Osteoblast (primary cell): Measurements from ENCODE around the gene FRAT2. TPM values are rescaled to one million over a fixed set of nuclear protein-coding genes. Genes with fewer than 3 reads are reported as not detected.

ENCODE experiments used
- DNase-seq: peaks from one replicate; pipeline ENCODE4 v3.0.0; 2011; ENCODE audit warnings: low spot score, mixed read lengths; ENCODE audit not compliant: insufficient read length; ENCODE audit errors: missing footprints
- H2AFZ ChIP-seq: 2 replicates; pipeline ENCODE4 v1.6.0; 2011; ENCODE audit warnings: mild to moderate bottlenecking, low read length
- H3K27ac ChIP-seq: 2 replicates; pipeline ENCODE4 v1.5.1; 2011; ENCODE audit warnings: mild to moderate bottlenecking, low read depth, low read length, moderate library complexity
- H3K27me3 ChIP-seq: 2 replicates; pipeline ENCODE4 v1.6.0; 2012; ENCODE audit warnings: mild to moderate bottlenecking, control low read depth, inconsistent platforms, low read length, moderate library complexity; ENCODE audit not compliant: insufficient read depth
- H3K36me3 ChIP-seq: 2 replicates; pipeline ENCODE4 v1.5.1; 2011; ENCODE audit warnings: mild to moderate bottlenecking, low read length, control low read depth, moderate library complexity; ENCODE audit not compliant: insufficient read depth
- H3K4me1 ChIP-seq: 2 replicates; pipeline ENCODE4 v1.5.1; 2011; ENCODE audit warnings: mild to moderate bottlenecking, low read length, control low read depth, moderate library complexity; ENCODE audit not compliant: insufficient read depth
- H3K4me2 ChIP-seq: 2 replicates; pipeline ENCODE4 v1.6.0; 2011; ENCODE audit warnings: mild to moderate bottlenecking, low read length; ENCODE audit not compliant: insufficient read depth
- H3K4me3 ChIP-seq: fragments of 200-600 bp; sonication (generic); 3 replicates; pipeline ENCODE4 v1.5.1; 2012; ENCODE audit warnings: mild to moderate bottlenecking, low read length, inconsistent platforms; ENCODE audit not compliant: insufficient read depth
- H3K79me2 ChIP-seq: 2 replicates; pipeline ENCODE4 v1.6.0; 2012; ENCODE audit warnings: mild to moderate bottlenecking, low read length, control low read depth, inconsistent platforms; ENCODE audit not compliant: insufficient read depth
- H3K9me3 ChIP-seq: 2 replicates; pipeline ENCODE4 v1.5.1; 2011; ENCODE audit warnings: low read depth, low read length, control low read depth
- H4K20me1 ChIP-seq: 2 replicates; pipeline ENCODE4 v1.6.0; 2012; ENCODE audit warnings: mild to moderate bottlenecking, low read length, control low read depth; ENCODE audit not compliant: insufficient read depth
- CTCF ChIP-seq: IDR thresholded peaks from 2 replicates; pipeline ENCODE4 v1.5.1; 2011; ENCODE audit warnings: mild to moderate bottlenecking, low read depth, low read length, moderate library complexity; ENCODE audit errors: extremely low read depth
- total RNA-seq: library from RNA; depleted of rRNA; stranded (reverse); fragments of >200 nt; gene quantifications from 2 replicates; pipeline ENCODE4 v1.2.3, GENCODE V29; 2012

Gene FRAT2
- total RNA-seq, 1 donor, result 8.0 TPM

- Histone ChIP-seq H4K20me1 (no peaks in the 10 kb centered on the region), H3K4me2 (no peak overlapping the region), H3K36me3 (no peaks in the 10 kb centered on the region), H3K27ac (no peak overlapping the region), H2AFZ (no peak overlapping the region), H3K9me3 (no peaks in the 10 kb centered on the region), H3K4me1 (peaks cover 16% of the 10 kb centered on the region), H3K27me3 (peaks cover 34% of the 10 kb centered on the region), H3K79me2 (no peaks in the 10 kb centered on the region), H3K4me3 (no peak overlapping the region)
- no peak for TF ChIP-seq CTCF
- no peak for DNase-seq
These were observed 2.7 kb upstream of the FRAT2 start for GRCh38 chr10:97336942-97337831.

- no peak for DNase-seq
- no peak for TF ChIP-seq CTCF
- no peak overlapping the region for H3K4me2 ChIP-seq
These were observed 1.9 kb upstream of the FRAT2 start for GRCh38 chr10:97336446-97336845.

GRCh38 chr10:97336006-97336405 is 1.5 kb upstream of the FRAT2 start:
- TF ChIP-seq CTCF, result no peak
- no peak overlapping the region for H2AFZ ChIP-seq

More at GRCh38 chr10:97336446-97336845, 1.9 kb upstream of the FRAT2 start:
- H4K20me1 ChIP-seq, result no peaks in the 10 kb centered on the region
- H3K4me3 ChIP-seq, result no peak overlapping the region
- H3K79me2 ChIP-seq, result peaks cover 5% of the 10 kb centered on the region
- H3K4me1 ChIP-seq, result peaks cover 20% of the 10 kb centered on the region
- no peaks in the 10 kb centered on the region for H3K36me3 ChIP-seq
- no peaks in the 10 kb centered on the region for H3K9me3 ChIP-seq
- H3K27me3 ChIP-seq, result peaks cover 34% of the 10 kb centered on the region
- no peak overlapping the region for H3K27ac ChIP-seq
- no peak overlapping the region for H2AFZ ChIP-seq

GRCh38 chr10:97335188-97335619 is 675 bp upstream of the FRAT2 start:
- no peak for TF ChIP-seq CTCF
- H3K79me2 ChIP-seq, result peaks cover 10% of the 10 kb centered on the region
- no peaks in the 10 kb centered on the region for H3K36me3 ChIP-seq
- H3K9me3 ChIP-seq, result no peaks in the 10 kb centered on the region
- H4K20me1 ChIP-seq, result no peaks in the 10 kb centered on the region
- DNase-seq, result no peak
- peaks cover 34% of the 10 kb centered on the region for H3K27me3 ChIP-seq
- H3K4me1 ChIP-seq, result peaks cover 20% of the 10 kb centered on the region
- no peak overlapping the region for H3K27ac ChIP-seq
- H3K4me3 ChIP-seq, result peak overlapping the region; percentile 84
- H3K4me2 ChIP-seq, result peak overlapping the region; percentile 90
- H2AFZ ChIP-seq, result peak overlapping the region; percentile 29

More at GRCh38 chr10:97336006-97336405, 1.5 kb upstream of the FRAT2 start:
- Histone ChIP-seq H4K20me1 (no peaks in the 10 kb centered on the region), H3K9me3 (no peaks in the 10 kb centered on the region), H3K36me3 (no peaks in the 10 kb centered on the region), H3K27me3 (peaks cover 34% of the 10 kb centered on the region), H3K4me1 (peaks cover 20% of the 10 kb centered on the region), H3K4me2 (no peak overlapping the region), H3K4me3 (no peak overlapping the region), H3K79me2 (peaks cover 9% of the 10 kb centered on the region), H3K27ac (no peak overlapping the region)
- DNase-seq, result no peak
